CD1c-positive myeloid dendritic cell (primary cell): Measurements from ENCODE around the gene TTLL7.
"Not testable (repeated sequence)": the region's sequence is repeated elsewhere in the genome, so short reads cannot be mapped to it uniquely, and the experiment has no call there.

Source experiments
- DNase-seq: peaks from one replicate; pipeline ENCODE4 v3.0.0-alpha.2; 2016; ENCODE audit errors: extremely low spot score

The TTLL7 gene

DNA sequence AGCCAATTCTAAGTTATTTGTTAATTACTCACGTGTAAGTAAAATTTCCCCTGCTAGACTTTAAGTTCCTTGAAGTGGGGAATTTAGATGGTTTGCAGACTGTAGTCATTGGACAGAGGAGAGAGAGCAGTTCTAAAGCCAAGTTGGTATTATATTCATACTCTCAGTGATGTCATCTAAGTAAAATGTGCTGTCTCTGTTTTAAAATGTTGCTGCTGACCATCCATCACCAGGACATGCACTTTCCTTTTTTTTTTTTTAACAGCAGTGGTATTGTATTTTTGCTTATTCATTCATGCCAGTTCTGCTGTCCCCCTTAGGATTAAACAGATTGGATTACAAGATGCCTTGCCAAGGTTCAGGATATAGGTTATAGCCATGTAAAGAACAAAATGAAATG is 2.3 kb downstream of the TTLL7 start:
- no peak for DNase-seq

DNA sequence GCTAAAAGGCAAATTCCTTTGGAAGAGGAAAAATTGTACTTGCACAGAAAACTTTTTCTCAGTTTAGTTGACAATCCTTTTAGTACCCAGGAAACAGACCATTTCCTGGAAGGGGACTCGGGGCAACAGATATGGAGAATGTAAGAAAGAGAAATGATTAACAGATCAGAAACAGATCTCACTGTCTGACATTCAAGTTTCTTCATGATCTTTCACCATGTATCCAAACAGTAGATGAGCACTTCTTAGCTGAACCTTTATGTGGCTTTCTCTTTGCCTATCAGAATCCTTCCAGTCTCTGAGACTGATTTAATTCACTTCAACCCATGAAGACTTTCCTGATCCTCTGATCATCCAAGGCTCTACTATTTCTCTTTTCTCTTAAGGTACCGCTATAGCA is 2.7 kb downstream of the TTLL7 start:
- no peak for DNase-seq

DNA sequence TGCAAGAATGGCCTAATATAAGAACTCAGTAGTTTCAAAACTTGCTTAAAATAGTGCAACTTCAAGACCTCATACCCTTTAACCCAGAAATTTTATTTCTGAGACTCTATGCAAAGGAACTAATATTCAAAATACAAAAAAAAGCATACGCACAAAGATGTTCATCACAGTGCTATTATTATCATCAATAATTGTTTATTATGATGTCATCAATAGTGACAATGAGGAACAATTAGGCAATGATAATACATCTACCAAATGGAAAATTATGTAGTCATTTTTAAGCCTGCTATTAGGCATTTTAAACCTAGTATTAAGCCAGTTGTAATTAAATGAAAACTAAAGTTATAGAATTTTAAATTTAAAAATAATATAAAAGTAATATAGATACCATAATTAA is 3.3 kb downstream of the TTLL7 start:
- no peak for DNase-seq

DNA sequence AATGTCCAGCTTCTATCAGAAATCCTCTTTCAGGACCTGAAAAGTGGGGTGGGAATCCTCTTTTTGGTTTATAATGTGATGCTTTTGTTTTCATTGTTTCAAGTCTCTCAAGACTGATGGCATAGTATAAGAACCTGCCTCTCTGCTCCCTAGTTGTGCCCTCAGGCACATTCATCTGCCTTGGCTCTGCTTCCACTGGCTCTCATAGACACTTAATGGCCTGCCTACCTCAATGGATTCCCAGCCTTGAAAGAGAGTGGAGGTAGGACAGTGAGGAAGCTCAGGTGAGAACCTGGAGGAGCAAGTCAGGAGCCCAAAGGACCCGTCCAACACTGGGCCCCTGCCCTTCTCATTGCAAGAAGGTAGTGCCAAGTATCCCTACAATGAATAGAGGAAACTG is 4.8 kb downstream of the TTLL7 start:
- no peak for DNase-seq

DNA sequence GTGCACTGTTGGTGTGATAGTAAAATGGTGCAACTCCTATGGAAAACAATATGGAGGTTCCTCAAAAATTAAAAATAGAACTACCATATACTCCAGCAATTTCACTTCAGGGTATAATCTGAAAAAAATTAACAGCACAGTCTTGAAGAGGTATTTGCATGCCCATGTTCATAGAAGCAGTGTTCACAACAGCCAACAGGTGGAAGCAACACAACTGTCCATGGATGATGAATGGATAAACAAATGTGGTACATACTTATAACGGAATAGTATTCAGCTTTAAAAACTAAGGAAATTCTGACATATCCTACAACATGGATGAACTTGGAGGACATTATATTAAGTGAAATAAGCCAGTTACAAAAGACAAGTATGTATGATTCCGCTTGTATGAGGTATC is 8.2 kb downstream of the TTLL7 start:
- no peak for DNase-seq

DNA sequence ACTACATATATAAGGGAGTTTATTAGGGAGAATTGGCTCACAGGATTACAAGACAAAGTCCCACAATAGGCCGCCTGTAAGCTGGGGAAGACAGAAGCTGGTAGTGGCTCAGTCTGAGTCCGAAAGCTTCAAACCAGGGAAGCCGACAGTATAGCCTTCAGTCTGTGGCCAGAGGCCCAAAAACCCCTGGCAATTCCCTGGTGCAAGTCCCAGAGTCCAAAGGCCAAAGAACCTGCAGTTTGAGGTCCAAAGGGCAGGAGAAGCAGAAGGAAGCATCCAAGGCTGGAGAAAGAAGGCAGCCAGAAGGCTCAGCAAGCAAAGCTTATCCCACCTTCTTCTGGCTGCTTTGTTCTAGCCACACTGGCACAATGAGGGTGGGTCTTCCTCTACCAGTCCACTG is 13.9 kb downstream of the TTLL7 start:
- no peak for DNase-seq

DNA sequence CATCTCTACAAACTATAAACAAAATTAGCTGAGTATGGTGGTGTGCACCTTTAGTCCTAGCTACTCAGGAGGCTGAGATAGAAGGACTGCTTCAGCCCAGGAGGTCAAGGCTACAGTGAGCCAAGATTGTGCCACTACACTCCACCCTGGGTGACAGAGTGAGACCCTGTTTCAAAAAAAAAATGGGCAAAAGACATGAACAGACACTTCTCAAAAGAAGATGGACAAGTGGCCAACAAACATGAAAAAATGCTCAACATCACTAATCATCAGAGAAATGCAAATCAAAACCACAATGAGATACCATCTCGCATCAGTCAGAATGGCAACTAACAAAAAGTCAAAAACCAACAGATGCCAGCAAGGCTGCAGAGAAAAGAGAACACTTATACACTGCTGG is 15.0 kb downstream of the TTLL7 start:
- DNase-seq, result not testable (repeated sequence)

DNA sequence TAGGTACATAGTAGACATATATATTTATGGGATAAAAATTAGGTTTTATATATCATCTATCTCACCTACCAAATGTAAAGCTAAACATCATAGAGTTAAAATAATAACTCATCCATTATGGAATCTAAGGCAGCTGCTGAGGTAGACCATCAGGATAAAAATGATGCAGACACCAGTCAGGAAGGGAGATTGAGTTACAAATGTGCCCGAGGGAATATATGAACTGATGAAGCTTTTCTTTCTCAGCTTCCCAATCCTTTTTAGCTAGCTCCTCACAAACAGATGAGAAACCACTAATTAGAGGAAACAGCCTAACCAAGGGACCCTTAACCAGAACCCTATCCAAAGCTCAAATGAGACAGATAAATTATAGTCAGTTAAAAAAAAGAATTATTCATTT is 20.9 kb downstream of the TTLL7 start:
- no peak for DNase-seq

DNA sequence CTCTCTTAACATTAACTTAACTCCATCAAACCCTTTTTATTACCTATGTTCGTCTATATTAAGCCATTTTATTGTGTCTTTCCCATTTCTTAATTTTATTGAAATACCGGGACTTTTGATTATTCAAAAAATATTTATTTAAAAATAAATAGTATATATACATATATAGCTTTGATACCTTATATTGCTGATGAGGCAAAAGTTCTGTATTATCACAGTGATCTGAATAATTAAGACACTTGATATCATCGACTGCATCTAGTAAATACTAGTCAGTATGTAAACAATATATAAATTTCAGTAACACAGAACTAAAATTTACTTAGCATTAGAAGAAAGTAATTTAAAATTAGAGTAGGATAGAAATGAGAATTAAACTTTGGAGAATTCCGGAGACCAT is 22.0 kb downstream of the TTLL7 start:
- DNase-seq, result no peak

DNA sequence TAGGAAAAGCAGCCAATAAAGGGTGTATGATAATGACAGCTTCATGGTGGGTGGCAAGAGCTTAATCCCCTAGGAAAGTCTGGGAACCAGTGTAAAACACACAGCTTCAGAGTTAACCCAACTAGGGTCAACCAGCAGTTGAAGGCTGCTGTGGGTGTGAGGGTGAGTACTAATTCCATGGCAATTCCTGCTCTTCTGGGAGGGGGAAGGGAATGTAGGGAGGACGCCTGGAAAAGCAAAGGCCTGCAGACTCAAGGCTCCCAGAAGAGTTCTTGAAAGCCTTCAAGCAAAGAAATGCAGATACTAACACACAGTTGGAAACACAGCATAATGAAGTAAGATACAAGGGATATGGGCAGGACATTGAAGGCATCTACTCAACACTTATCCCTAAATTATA is 28.1 kb downstream of the TTLL7 start:
- no peak for DNase-seq

DNA sequence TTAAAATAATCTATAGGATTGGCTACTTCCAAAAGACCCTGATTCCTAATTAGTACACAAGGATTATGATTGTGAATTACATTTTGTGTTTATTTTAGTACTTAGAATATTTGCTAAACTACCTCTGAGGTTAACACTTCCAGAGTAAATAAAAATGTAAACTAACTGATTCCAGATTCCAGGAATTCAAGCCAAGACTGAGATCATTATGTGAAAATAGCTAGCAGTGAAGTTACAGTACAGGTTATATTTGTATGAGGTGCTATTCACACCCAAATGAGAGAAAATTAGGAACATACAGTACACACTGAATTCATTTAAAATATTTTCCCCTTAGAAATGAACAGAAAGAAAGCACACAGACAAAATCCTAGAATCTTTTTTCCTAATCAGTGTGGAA is 28.8 kb downstream of the TTLL7 start:
- DNase-seq, result no peak

DNA sequence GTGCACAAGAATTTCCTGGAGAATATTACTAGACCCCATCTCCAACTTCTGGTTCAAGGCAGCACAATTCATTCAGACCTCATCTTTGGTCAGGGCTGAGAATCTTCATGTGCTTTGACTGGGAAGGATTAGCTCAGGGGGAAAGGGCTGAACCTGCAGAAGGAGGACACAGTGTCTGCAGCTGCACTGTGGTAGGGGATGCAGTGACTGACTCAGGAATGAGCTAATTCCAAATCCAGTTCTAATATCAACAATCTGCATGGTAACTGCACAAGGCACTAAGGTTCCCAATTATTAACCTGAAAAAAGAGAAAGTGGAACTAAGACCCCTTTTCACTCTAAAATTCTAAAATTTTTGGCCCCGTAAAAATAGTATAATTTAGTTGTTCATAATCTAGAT is 31.6 kb downstream of the TTLL7 start:
- DNase-seq, result no peak

DNA sequence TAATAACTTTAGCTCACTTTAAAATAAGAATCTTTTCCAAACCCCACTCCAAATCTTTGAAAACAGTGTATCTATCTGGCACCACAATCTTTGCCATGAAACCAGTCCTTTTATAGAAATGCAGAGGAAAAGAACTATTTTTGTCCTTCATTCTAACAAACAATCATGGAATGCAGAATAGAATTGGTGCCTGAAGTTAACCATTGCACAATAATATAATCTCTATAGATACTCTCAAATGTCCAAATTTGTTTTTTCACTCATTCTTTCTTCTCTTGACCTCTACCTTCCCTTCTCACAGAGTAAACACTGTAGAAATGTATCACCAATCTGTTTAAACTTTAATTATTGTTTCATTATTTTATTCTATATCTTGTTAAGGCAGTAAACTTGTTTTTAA is 34.8 kb downstream of the TTLL7 start:
- DNase-seq, result no peak

DNA sequence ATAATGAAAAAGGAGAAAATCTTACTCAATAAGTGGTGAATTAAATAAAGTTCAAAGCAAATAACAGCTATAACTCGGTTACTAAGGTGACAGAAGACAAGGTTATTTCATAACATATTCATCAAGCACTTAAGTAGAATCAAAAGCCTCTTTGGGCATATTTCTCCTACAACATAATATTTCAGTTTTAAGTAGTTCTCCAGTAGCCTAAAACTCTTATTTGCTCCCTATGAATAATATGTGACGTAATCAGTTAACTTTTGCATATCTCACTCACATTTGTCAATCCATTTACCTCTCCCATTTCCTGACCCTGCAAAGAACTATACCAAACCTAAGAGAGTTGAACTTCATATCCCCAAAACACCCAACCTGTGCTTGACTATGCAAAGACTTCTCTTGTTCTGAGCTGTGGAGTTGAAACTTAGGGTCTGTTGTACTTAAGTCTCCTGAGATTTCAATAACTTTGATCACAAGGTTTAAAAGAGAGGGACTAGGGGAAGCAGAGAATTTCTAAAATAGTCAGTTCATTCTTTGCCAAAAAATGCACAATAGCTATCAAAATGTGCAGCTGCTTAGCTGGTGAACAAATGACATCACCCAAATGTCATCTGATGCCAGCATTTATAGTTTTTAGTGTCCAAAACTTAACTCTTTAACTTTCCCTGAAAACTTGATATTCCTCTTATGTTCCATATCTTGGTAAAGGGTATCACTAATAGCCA is 37.2 kb downstream of the TTLL7 start:
- no peak for DNase-seq

DNA sequence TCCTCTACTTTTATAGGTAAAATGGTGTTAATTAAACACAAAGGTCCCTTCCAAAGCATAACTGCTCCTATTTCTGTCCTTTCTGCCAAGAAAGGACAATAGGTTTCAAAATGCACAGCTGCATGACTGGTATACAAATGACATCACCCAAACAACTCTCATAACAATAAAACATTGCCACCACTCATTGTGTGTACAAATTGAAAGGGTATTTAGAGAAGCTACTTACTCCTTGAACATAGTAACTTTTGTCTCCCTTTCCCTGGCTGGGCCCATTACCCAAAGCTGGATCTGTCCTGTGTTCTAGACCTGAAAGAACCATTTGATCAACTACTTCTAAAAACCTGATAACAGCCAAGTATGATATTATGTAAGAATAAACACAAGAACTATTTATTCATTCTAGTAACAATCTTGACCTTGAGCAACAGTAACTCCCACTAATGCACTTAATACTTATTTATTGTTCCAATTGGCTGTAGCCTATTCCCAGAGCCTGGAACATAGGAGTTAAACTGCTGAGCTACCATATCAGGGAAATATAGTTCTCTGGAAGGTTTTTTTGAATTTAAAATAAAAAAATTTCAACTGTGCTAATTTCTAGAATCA is 38.2 kb downstream of the TTLL7 start:
- no peak for DNase-seq

DNA sequence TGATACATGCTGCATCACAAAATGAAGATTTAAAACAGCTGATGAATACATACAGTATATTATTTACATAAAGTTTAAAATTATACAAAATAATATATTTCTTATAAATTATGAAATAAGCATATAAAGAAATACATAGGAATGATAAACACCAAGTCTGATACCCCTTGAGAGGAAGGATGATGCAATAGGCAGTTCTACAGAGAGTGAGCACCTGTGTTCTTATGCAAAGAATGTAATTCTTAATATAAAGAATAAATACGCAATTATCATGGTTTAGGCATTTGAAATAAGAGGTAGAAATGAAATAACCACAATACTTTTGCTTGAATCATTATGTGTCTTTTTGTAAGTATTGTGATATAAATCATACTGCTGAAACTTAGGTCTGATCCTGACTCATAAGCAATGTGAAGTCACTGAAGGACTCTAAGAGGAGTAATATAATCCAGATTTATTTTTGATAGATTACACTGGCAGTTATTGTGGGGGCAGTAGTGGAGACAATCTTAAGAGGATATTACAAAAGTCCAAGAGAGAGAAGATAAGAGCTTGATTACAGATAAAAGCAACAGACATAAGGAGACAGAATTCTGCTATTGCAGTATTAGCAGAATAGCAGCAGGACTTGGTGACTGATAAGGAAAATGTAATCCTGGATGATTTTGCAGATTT is 39.0 kb downstream of the TTLL7 start:
- no peak for DNase-seq

DNA sequence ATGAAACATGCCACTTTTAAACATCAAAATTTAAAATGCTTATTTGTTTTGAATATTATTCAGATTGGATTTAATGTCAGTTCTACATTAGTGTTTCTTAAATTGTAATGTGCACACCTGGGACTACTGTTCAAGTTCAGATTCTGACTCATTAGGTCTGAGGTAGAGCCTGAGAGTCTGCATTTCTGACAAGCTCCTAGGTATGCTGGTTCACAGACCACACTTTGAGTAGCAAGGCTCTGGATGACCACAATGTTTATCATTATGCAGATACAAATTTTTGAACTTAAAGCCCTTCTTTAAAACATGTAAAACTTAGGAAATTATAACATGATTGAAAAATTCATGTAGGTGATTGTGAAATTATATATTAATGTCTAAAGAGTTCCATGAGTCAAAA is 40.2 kb downstream of the TTLL7 start:
- no peak for DNase-seq

DNA sequence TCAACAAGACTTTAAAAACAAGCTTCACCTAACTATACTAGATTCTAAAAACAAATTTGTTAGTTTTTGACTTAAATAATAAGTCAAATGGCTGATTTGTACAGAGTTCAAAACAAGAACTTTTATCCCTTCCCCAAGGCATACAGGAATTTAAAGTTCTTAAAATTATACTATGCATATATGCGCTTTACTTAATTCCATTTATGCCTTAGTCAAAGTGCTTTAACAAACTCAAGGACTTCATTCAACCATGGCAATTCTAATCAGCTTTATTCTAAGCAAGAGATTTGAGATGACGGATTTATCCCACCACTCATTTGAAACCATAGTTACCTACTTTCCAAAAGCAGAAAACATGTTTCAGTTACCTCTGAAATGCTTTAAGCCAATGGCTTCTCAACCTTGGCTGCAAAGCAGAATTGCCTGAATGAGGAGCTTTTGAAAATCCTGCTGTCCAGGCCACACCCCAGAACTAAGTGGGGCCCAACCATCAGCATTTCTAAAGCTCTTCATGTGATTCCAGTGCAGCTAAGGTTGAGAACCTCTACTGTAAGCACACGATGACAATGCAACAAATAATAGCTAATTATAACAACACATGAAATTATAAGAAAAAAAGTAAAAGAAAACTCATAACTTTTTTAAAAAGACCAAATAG is 44.6 kb downstream of the TTLL7 start:
- DNase-seq, result no peak

DNA sequence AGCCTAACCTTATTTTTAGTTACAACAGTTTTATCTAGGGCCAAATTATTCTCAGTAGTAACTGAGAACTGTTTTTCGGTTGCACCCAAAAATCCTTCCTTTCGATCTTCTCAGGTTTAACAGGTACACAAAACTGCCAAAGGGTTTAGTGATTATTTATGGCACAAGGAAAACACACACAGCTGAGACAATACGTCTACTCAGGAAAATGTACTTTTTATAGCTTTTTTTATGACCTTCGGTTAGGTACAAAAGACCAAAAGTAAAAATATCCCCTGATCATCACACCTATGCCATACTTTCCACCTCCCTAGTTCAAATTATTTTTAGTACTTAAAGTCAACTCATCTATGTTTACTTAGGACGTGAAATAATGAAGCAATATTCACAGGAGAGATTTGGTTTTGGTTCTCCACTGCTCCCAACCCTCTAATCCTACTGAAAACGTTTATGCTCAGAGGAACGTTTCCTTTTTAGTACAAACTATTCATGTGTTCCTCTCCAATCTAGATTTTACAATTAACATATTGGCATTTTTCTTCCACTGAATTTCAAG is 48.7 kb downstream of the TTLL7 start:
- DNase-seq, result no peak

DNA sequence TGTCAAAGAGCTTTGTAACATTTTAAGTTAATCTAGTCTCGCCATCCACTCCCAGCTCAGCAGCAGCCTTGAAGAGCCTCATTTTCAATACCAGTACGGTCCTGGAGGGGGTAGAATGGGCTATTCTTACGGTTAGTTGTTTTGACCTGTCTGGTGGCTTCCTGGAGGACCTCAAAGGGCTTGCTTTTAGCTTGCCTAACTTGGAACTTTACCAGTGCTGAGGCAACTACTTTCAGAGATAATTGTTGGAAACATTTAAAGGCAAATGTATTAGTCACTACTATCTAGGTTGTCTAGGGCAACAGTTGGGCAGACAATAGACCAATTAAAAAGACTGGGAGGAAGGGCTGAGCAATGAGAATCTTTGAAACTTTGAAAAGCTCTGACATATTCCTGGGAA is 56.0 kb downstream of the TTLL7 start:
- no peak for DNase-seq

DNA sequence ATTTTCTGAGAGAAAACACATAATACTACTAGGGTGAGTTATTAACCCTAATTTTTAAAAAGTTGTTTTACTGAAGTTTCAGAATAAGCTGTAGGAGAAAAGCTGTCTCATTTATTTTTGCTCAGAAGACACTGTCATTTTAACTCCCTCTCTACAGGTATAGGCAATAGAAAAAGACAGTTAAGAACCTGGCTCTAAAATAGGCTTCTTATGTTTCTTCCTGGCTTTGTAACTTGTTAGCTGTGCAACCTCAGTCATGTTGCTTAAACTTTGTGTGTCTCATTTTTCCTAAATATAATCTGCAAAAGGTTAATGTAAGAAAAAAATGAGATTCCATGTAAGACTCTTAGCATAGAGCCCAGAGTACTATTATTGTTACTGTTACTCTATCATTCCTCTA is 64.4 kb downstream of the TTLL7 start:
- DNase-seq, result no peak

DNA sequence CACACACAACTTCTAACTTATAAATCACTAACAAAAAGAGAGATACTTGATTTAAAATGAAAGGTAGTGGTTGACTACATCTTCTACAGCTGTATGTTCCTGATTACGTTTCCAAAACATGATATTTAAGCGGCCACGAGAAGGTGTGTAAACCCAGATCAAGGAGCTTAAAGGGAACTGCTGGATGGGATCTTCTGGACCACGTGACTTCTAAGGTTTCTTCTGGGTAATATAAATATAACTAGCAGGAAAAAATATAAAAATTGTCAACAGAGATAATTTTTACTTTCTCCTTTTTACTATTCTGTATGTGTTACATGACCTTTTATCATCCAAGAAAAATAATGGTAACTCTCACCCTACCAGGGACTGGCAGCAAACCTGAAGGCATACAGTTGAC is 66.2 kb downstream of the TTLL7 start:
- DNase-seq, result no peak

DNA sequence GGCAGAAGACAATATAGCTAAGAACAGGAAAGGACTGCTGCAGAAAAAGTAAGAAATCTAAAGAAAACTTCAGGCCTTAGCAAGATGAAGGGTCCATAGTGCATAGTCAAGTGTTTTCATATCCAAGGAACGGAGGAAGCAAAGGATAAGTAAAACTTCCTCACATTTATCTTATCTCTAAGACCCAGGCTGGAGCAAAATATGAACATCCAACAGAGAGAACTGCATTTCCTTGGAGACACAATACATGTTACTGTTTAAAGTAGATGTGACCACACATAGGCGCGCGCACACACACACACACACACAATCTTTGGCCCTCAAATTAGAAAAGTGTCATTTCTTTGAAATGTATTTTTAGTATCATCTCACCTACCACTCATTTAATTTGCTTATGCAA is 66.7 kb downstream of the TTLL7 start:
- DNase-seq, result no peak
